Activated naive CD4-positive, alpha-beta T cell treated with anti-CD3 and anti-CD28 coated beads, Interleukin-2, amount 10 ng/mL, durations not matched to agents 5 hours and 36 hours (primary cell): ENCODE results near the gene KRT72. TPM values are rescaled to one million over a fixed set of nuclear protein-coding genes. Genes with fewer than 3 reads are reported as not detected.

ENCODE experiments used
- total RNA-seq, 2 experiments: library from RNA; stranded (reverse); gene quantifications; one replicate each; pipeline ENCODE4 v1.2.3, GENCODE V29; 2021

KRT72 gene
- 1 to 10 TPM; 5.4 to 5.6 TPM for total RNA-seq

GRCh38 chr12:52600941-52601481, at the start of gene KRT72:
Gene KRT72 (minus strand): TSS chr12:52601463. CDS start chr12:52601452, 11 bp downstream.

GRCh38 chr12:52618216-52618615, 17.0 kb upstream of the KRT72 start, which contains the start of gene KRT73:
Gene KRT73 (minus strand): TSS chr12:52618559. CDS start chr12:52618524, 35 bp downstream.

GRCh38 chr12:52573743-52574142, 27.5 kb downstream of the KRT72 start, which contains the start of gene KRT74:
Gene KRT74 (minus strand): TSS chr12:52573843. CDS start chr12:52573777, 66 bp downstream.

GRCh38 chr12:52552681-52553195, 48.5 kb downstream of the KRT72 start, which contains the start of gene KRT71:
Gene KRT71 (minus strand): TSS chr12:52553145. CDS start chr12:52553077, 68 bp downstream.

Other genes starting within 250 kb of the KRT72 start
- gene KRT85, start 234.0 kb downstream of the KRT72 start, total RNA-seq, result not detected
- gene KRT84, start 215.8 kb downstream of the KRT72 start, total RNA-seq, result not detected
- not detected for gene KRT82, start 195.1 kb downstream of the KRT72 start, total RNA-seq
- not detected for gene KRT75, start 167.1 kb downstream of the KRT72 start, total RNA-seq
- not detected for gene KRT6B, start 149.3 kb downstream of the KRT72 start, total RNA-seq
- not detected for gene KRT6C, start 127.7 kb downstream of the KRT72 start, total RNA-seq
- not detected for gene KRT6A, start 108.2 kb downstream of the KRT72 start, total RNA-seq
- gene KRT5, start 81.1 kb downstream of the KRT72 start, total RNA-seq, result not detected
- gene KRT71, start 48.3 kb downstream of the KRT72 start, total RNA-seq, result not detected
- not detected for gene KRT74, start 27.6 kb downstream of the KRT72 start, total RNA-seq
- gene KRT73, start 17.1 kb upstream of the KRT72 start, total RNA-seq, result 1 to 10 TPM; 3.7 to 4.5 TPM
- under 1 TPM in 1 of 2 experiments, not detected in 1; 0.24 TPM for gene KRT2, start 50.7 kb upstream of the KRT72 start, total RNA-seq
- not detected for gene KRT1, start 78.9 kb upstream of the KRT72 start, total RNA-seq
- gene KRT77, start 102.1 kb upstream of the KRT72 start, total RNA-seq, result not detected
- gene KRT76, start 175.9 kb upstream of the KRT72 start, total RNA-seq, result not detected
- gene KRT3, start 194.7 kb upstream of the KRT72 start, total RNA-seq, result not detected
- not detected for gene KRT4, start 212.7 kb upstream of the KRT72 start, total RNA-seq
- gene KRT79, start 232.8 kb upstream of the KRT72 start, total RNA-seq, result not detected
- gene KRT78, start 247.5 kb upstream of the KRT72 start, total RNA-seq, result not detected